HepG2 (cell line): ENCODE results near the gene CUL2. TPM values are rescaled to one million over a fixed set of nuclear protein-coding genes. Genes with fewer than 3 reads are reported as not detected.

ENCODE experiments used
- ARID3A ChIP-seq: IDR thresholded peaks from 2 replicates; pipeline ENCODE4 v1.6.1; 2012; ENCODE audit warnings: low read depth, low read length, improper control_type of control experiment
- HDAC2 ChIP-seq: sonication (generic); formaldehyde crosslinking; IDR thresholded peaks from 2 replicates; pipeline ENCODE4 v1.4.0; 2020; ENCODE audit warnings: missing genetic modification reagents
- HES4 ChIP-seq: sonication (generic); formaldehyde crosslinking; IDR thresholded peaks from 2 replicates; pipeline ENCODE4 v1.9.0; 2021; ENCODE audit warnings: mild to moderate bottlenecking, missing genetic modification reagents, borderline replicate concordance
- HOXA5 ChIP-seq: sonication (generic); formaldehyde crosslinking; IDR thresholded peaks from 2 replicates; pipeline ENCODE4 v1.4.0; 2020; ENCODE audit warnings: missing genetic modification reagents
- JUNB ChIP-seq: sonication (generic); formaldehyde crosslinking; IDR thresholded peaks from 2 replicates; pipeline ENCODE4 v1.8.0; 2022; ENCODE audit warnings: missing genetic modification reagents, mild to moderate bottlenecking, borderline replicate concordance
- KAT2B ChIP-seq: fragments of 150-350 bp; IDR thresholded peaks from 2 replicates; pipeline ENCODE4 v1.6.1; 2014; ENCODE audit warnings: low read depth, low read length, borderline replicate concordance
- KDM3A ChIP-seq: IDR thresholded peaks from 2 replicates; pipeline ENCODE4 v1.6.1; 2018; ENCODE audit warnings: low read depth, missing compliant biosample characterization
- KDM5A ChIP-seq: fragments of 200-600 bp; sonication (generic); IDR thresholded peaks from 2 replicates; pipeline ENCODE4 v1.7.0; 2018; ENCODE audit warnings: antibody characterized with exemption, mild to moderate bottlenecking, low read length, borderline replicate concordance
- KLF13 ChIP-seq: sonication (generic); formaldehyde crosslinking; IDR thresholded peaks from 2 replicates; pipeline ENCODE4 v1.4.0; 2020; ENCODE audit warnings: mild to moderate bottlenecking, missing genetic modification reagents
- MAX ChIP-seq: IDR thresholded peaks from 2 replicates; pipeline ENCODE4 v1.6.1; 2012; ENCODE audit warnings: inconsistent platforms
- MEIS2 ChIP-seq: sonication (generic); formaldehyde crosslinking; IDR thresholded peaks from 2 replicates; pipeline ENCODE4 v1.9.0; 2021; ENCODE audit warnings: mild to moderate bottlenecking, missing genetic modification reagents
- MTA3 ChIP-seq: sonication (generic); formaldehyde crosslinking; IDR thresholded peaks from 2 replicates; pipeline ENCODE4 v1.4.0; 2020; ENCODE audit warnings: missing genetic modification reagents
- MTF1 ChIP-seq: sonication (generic); formaldehyde crosslinking; IDR thresholded peaks from 2 replicates; pipeline ENCODE4 v1.5.0; 2020; ENCODE audit warnings: missing genetic modification reagents
- NR1H2 ChIP-seq: sonication (generic); formaldehyde crosslinking; IDR thresholded peaks from 2 replicates; pipeline ENCODE4 v1.8.1; 2022; ENCODE audit warnings: low read depth, missing genetic modification reagents, borderline replicate concordance
- PTBP1 ChIP-seq: fragments of 200-400 bp; formaldehyde crosslinking; IDR thresholded peaks from 2 replicates; pipeline ENCODE4 v1.6.1; 2018; ENCODE audit warnings: low read length, low read depth; ENCODE audit not compliant: poor library complexity, severe bottlenecking
- RARA ChIP-seq: IDR thresholded peaks from 2 replicates; pipeline ENCODE4 v1.6.1; 2016; ENCODE audit warnings: missing genetic modification reagents, missing compliant biosample characterization
- RFX5 ChIP-seq: IDR thresholded peaks from 2 replicates; pipeline ENCODE4 v1.6.1; 2011; ENCODE audit warnings: low read depth, low read length, improper control_type of control experiment
- SMARCE1 ChIP-seq: fragments of 450-650 bp; IDR thresholded peaks from 2 replicates; pipeline ENCODE4 v1.6.1; 2017; ENCODE audit warnings: borderline replicate concordance
- SRSF9 ChIP-seq: fragments of 200-400 bp; formaldehyde crosslinking; IDR thresholded peaks from 2 replicates; pipeline ENCODE4 v1.6.1; 2018; ENCODE audit warnings: borderline replicate concordance, mild to moderate bottlenecking, low read depth, low read length; ENCODE audit not compliant: insufficient read depth, poor library complexity, severe bottlenecking
- SRY ChIP-seq: sonication (generic); formaldehyde crosslinking; IDR thresholded peaks from 2 replicates; pipeline ENCODE4 v1.8.0; 2022; ENCODE audit warnings: mild to moderate bottlenecking, missing genetic modification reagents
- THAP7 ChIP-seq: sonication (generic); formaldehyde crosslinking; IDR thresholded peaks from 2 replicates; pipeline ENCODE4 v1.8.1; 2023; ENCODE audit warnings: mild to moderate bottlenecking, missing genetic modification reagents
- TP53 ChIP-seq: sonication (generic); formaldehyde crosslinking; conservative IDR thresholded peaks from 2 replicates; pipeline ENCODE4 v1.4.0; 2020; ENCODE audit warnings: missing genetic modification reagents
- ZKSCAN8 ChIP-seq: IDR thresholded peaks from 2 replicates; pipeline ENCODE4 v1.6.1; 2016; ENCODE audit warnings: borderline replicate concordance, missing genetic modification reagents, missing compliant biosample characterization
- ZNF207 ChIP-seq: fragments of 450-650 bp; IDR thresholded peaks from 2 replicates; pipeline ENCODE4 v1.6.1; 2016; ENCODE audit warnings: antibody characterized with exemption, borderline replicate concordance
- ZNF501 ChIP-seq: sonication (generic); formaldehyde crosslinking; IDR thresholded peaks from 2 replicates; pipeline ENCODE4 v1.5.1; 2020; ENCODE audit warnings: mild to moderate bottlenecking, moderate library complexity, missing genetic modification reagents
- ZNF652 ChIP-seq: IDR thresholded peaks from 2 replicates; pipeline ENCODE4 v1.6.1; 2016; ENCODE audit warnings: low read depth, borderline replicate concordance
- ZNF674 ChIP-seq: sonication (generic); formaldehyde crosslinking; IDR thresholded peaks from 2 replicates; pipeline ENCODE4 v1.5.0; 2020; ENCODE audit warnings: low read depth, mild to moderate bottlenecking, missing genetic modification reagents
- ZNF792 ChIP-seq: IDR thresholded peaks from 2 replicates; pipeline ENCODE4 v1.6.1; 2016
- polyA plus RNA-seq, 8 experiments: library from polyadenylated mRNA; depleted of rRNA in 3 of 8; stranded (reverse) in 7 of 8; unstranded in 1 of 8; fragments of >200 nt; fragmentation: Illumina TruSeq in 4 of 8; extraction: Trizol in 4 of 8; gene quantifications; 2 replicates each; pipeline versions ENCODE4 v1.2.1 to v1.2.3, GENCODE V29; 2011 to 2016; ENCODE audit warnings: low read depth in 4 of 8, missing spikeins in 1 of 8, mixed read lengths in 1 of 8; ENCODE audit not compliant: insufficient read depth in 1 of 8
- total RNA-seq, 5 experiments: library from RNA; depleted of rRNA; stranded (reverse); fragments of >200 nt; fragmentation: Illumina TruSeq; extraction: Trizol; gene quantifications; 2 replicates each; pipeline ENCODE4 v1.2.3, GENCODE V29; 2016; ENCODE audit warnings: low read depth in 1 of 5

The CUL2 gene
- total and polyA plus RNA-seq, 2 of the 13 experiments (the other 11 are each of a cell fraction or from before 2014, with no cell fraction given): 9.6 to 33.1 TPM

GRCh38 chr10:35090162-35090954 is at the start of gene CUL2 (continued):
- 0 out of 2 replicates have a peak, but pooled peaks have one; percentile 17 for TF ChIP-seq ZNF792 (CRISPR knock-in tag)
- 0 out of 2 replicates have a peak, but pooled peaks have one; percentile 30 for TF ChIP-seq RFX5
- TF ChIP-seq ARID3A: peak; percentile 93
- TF ChIP-seq ZNF652 (CRISPR knock-in tag): no peak
- no peak for TF ChIP-seq JUNB (CRISPR knock-in tag)
- TF ChIP-seq KAT2B: no peak
- TF ChIP-seq KDM3A: peak; percentile 71; the same call in 1 of the 2 replicates
- TF ChIP-seq MAX: peak; percentile 79
- no peak for TF ChIP-seq SMARCE1
- TF ChIP-seq SRSF9: no peak
- no peak for TF ChIP-seq MTF1 (CRISPR knock-in tag)
- no peak for TF ChIP-seq SRY (CRISPR knock-in tag)
- peak; percentile 92 for TF ChIP-seq KDM5A
- peak; percentile 65; the same call in 1 of the 2 replicates for TF ChIP-seq HDAC2 (CRISPR knock-in tag)
- no peak for TF ChIP-seq THAP7 (CRISPR knock-in tag)
- no peak for TF ChIP-seq PTBP1
- no peak for TF ChIP-seq MEIS2 (CRISPR knock-in tag)
- TF ChIP-seq HOXA5 (CRISPR knock-in tag): peak; percentile 60; the same call in 1 of the 2 replicates
- no peak for TF ChIP-seq NR1H2 (CRISPR knock-in tag)
- no peak for TF ChIP-seq KLF13 (CRISPR knock-in tag)
- TF ChIP-seq ZNF501 (CRISPR knock-in tag): 0 out of 2 replicates have a peak, but pooled peaks have one; percentile 44
- TF ChIP-seq RARA: peak; percentile 46
- no peak for TF ChIP-seq ZNF674
- no peak for TF ChIP-seq ZKSCAN8
- TF ChIP-seq ZNF207: no peak
- TF ChIP-seq HES4 (CRISPR knock-in tag): peak; percentile 64; the same call in 1 of the 2 replicates
- TF ChIP-seq MTA3 (CRISPR knock-in tag): no peak
- no peak for TF ChIP-seq TP53 (CRISPR knock-in tag)
